Measurements from ENCODE around the gene THSD4.

Gene THSD4

GRCh38 chr15:71677766-71678165, 562.5 kb downstream of the THSD4 start:
- FAIRE-seq, result no peak

GRCh38 chr15:71678191-71678590, 562.9 kb downstream of the THSD4 start:
- no peak for FAIRE-seq

DNA sequence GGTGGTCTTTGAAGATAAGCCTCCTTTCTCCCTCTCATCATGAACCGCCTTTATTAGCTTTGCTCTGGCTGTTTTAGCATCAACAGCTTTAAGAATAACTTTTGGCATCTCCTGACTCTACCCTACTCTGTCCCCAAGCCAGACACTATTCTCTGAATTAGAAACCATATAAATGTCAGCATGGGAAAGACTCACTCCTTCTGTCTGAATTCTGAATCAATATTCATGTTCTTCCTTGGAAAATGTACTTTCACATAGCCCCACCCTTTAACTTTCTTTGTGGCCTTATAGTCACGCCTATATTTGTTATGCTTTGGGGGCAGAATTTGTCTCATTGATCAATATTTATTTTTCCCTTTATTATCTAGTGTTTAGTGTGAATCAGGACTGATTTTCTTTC, 563.3 kb downstream of the THSD4 start:
- FAIRE-seq, result no peak

GRCh38 chr15:71679223-71679792, 564.0 kb downstream of the THSD4 start:
- no peak for FAIRE-seq

GRCh38 chr15:71679793-71680353, 564.6 kb downstream of the THSD4 start:
- FAIRE-seq, result no peak

- no peak for FAIRE-seq
Measured at GRCh38 chr15:71682001-71682400, 566.7 kb downstream of the THSD4 start.

DNA sequence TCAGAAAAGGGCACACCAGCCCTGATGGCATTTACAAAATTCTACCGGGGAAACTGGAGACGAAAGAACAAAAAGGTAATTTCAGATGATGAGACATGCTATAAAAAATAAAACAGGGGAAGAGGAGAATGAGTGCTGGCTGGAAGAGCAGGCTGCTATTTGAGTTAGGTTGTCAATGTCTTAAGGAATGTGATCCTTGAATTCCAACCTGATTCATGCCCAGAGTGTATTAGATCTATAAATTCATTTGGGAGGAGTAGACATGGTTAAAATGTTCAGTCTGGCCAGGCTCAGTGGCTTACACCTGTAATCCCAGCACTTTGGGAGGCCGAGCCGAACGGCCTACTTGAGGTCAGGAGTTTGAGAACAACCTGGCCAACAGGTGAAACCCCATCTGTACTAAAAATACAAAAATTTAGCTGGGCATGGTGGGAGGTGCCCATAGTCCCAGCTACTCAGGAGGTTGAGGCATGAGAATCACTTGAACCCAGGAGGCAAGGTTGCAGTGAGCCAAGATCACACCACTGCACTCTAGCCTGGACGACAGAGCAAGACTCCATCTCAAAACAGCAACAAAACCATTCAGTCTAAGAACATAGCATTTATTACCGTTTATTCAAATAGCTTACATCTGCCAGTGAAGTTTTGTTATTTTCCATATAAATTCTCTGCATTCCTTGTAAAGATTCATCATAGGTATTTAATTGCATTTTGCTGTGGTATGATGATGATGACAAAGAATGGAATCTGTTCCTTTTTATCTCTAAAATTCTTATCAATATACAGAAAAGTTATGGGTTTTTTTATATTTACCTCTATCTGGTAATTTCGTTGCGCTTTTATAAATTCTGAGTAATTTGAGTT, 568.4 kb downstream of the THSD4 start:
- no peak for FAIRE-seq

DNA sequence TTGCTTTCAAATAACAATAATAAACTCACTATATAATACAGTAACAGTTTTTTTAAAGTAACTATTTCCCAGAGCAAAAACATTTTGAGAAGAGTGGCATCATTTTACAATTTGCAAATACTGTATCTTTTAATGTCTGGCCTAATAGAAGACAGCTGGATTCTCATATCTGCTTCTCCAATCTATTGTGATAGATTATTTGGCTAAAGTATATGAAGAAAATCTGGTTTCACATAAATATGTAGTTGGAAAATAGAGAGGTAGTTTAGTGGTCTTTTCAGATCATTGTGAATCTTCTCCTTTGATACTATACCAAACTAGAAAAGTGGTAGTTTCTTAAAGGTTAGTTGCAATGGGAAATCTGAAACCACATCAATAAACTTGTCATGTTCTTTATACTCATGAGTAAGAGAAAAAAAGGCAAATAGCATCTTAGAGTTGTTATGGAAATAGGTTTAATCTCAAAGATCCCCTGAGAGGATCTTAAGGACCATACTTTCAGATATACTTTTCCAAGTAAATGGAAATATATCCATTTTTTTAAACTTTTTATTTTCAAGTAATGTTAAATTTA, 570.2 kb downstream of the THSD4 start:
- FAIRE-seq, result no peak

DNA sequence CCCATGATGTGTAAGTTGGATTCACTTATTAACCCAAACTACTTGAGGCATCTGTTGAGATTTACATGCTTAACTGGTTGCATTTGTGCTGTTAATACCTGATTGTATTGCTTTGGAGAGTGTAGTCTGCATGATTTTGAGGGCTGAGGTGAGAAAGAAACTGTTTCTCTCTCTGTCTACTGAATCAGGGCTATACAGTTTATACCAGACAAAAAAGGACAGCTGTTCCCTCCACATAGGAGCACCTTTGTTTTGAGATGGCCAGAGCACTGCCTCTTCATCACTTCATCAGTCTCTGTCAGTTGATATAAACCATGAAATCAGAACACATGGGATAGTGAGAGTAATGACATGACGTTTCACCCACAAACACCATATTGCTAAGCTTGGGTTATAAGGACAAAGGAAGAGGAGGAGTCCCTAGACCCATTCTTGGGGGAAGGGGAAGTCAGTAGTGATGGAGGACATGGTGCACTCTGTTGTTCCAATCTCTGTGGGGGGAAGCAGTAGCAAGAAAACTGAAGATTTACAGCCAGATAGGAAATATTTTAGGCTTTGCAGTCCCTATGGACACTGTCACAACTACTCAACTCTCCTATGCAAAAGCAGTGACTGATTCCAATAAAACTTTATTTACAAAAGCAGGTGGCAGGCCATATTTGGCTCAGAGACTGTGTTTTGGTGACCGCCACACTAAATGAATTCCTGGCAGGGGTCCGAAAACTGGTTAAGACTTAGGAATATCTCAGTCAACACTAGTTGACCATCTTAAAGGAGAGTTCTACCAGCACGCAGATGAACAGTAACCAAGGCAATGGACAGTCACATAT, 571.2 kb downstream of the THSD4 start:
- no peak for FAIRE-seq

GRCh38 chr15:71687902-71688508, 572.7 kb downstream of the THSD4 start:
- FAIRE-seq, result no peak

GRCh38 chr15:71688509-71689094, 573.3 kb downstream of the THSD4 start:
- FAIRE-seq, result no peak

DNA sequence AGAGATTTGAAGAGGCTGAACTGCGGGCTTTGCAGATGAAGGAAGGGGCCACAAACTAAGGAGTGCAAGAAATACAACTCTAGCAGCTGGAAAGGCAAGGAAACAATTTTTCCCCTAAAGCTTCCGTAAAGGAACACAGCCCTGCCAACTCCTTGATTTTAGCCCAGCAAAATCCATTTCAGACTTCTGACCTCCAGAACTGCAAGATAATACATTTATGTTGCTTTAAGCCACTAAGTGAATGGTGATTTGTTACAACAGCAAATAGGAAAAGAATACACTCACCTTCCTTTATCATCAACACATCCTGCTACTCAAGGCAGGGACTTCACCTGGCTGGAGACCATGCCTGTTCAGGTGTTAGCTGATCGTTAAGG, 575.8 kb downstream of the THSD4 start:
- FAIRE-seq, result no peak

- FAIRE-seq, result no peak
Measured at GRCh38 chr15:71691458-71692417, 576.5 kb downstream of the THSD4 start.

DNA sequence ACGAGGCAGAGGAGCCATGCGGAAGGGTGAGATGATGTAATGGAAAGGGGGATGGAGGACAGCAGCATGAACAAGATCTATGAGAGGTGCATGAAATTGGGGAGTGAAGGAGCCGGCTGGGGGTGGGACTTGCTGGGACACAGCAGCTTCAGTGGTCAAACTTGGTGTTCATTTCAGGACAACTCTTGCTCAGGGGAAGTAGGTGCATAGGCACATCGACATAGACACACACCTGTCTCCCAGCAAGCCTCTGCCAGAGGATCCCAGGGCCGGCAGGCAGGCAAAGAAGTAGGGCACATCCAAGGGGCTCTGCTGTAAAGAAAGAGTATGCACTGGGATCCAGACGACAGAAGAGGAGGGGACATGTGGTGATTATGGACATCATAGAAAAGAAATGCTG, 582.0 kb downstream of the THSD4 start:
- FAIRE-seq, result no peak

GRCh38 chr15:71698030-71698429, 582.8 kb downstream of the THSD4 start:
- FAIRE-seq, result no peak

GRCh38 chr15:71698742-71699141, 583.5 kb downstream of the THSD4 start:
- FAIRE-seq, result no peak

- FAIRE-seq, result no peak
Measured at GRCh38 chr15:71699977-71700376, 584.7 kb downstream of the THSD4 start.

- FAIRE-seq, result no peak
Measured at GRCh38 chr15:71701808-71702207, 586.5 kb downstream of the THSD4 start.

DNA sequence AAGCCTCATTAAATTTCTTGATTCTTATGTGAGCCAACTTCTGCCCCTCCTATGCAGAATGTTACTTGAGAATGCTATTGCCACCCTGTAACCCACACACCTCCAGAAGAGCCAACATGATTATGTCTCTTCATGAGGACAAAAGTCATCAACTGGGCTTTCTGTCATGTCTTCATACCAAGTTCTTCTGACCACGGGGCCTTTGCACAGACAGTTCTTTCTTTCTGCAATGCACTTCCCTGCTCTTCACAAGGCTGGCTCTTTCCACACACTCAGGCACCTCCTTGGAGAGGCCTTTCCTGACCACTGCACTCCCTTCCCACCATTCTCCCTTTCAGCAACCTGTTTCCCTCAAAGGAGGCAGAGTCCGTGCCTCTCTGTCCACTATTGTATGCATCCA, 587.2 kb downstream of the THSD4 start:
- no peak for FAIRE-seq

- no peak for FAIRE-seq
Measured at GRCh38 chr15:71705151-71705550, 589.9 kb downstream of the THSD4 start.
